Activated naive CD4-positive, alpha-beta T cell treated with anti-CD3 and anti-CD28 coated beads, Interleukin-2, amount 50 U/mL, for 16 hours (primary cell): Measurements from ENCODE around the gene AHI1.
"Not testable (repeated sequence)": the region's sequence is repeated elsewhere in the genome, so short reads cannot be mapped to it uniquely, and the experiment has no call there.

Source experiments
- DNase-seq: peaks from one replicate; pipeline ENCODE4 v3.0.0-alpha.2; 2020

The AHI1 gene

GRCh38 chr6:135383766-135384165, 113.8 kb downstream of the AHI1 start:
- DNase-seq: no peak

- DNase-seq: no peak
These were observed 114.2 kb downstream of the AHI1 start for GRCh38 chr6:135383301-135383700.

- DNase-seq: no peak
These were observed 115.3 kb downstream of the AHI1 start for GRCh38 chr6:135382182-135382628.

GRCh38 chr6:135380793-135381192, 116.7 kb downstream of the AHI1 start:
- DNase-seq: no peak

- DNase-seq: no peak
These were observed 117.9 kb downstream of the AHI1 start for GRCh38 chr6:135379647-135380046.

GRCh38 chr6:135372758-135373157, 124.8 kb downstream of the AHI1 start:
- DNase-seq: no peak

GRCh38 chr6:135363622-135364021, 133.9 kb downstream of the AHI1 start:
- DNase-seq: not testable (repeated sequence)

- DNase-seq: no peak
These were observed 135.4 kb downstream of the AHI1 start for GRCh38 chr6:135362124-135362523.

- DNase-seq: no peak
These were observed 137.3 kb downstream of the AHI1 start for GRCh38 chr6:135360222-135360621.

GRCh38 chr6:135358985-135359384, 138.6 kb downstream of the AHI1 start:
- no peak for DNase-seq

GRCh38 chr6:135358251-135358821, 139.2 kb downstream of the AHI1 start:
- no peak for DNase-seq

- no peak for DNase-seq
These were observed 143.1 kb downstream of the AHI1 start for GRCh38 chr6:135354407-135354806.

- no peak for DNase-seq
These were observed 144.4 kb downstream of the AHI1 start for GRCh38 chr6:135353113-135353512.

GRCh38 chr6:135351635-135352034, 145.9 kb downstream of the AHI1 start:
- no peak for DNase-seq

GRCh38 chr6:135347887-135348286, 149.7 kb downstream of the AHI1 start:
- no peak for DNase-seq

GRCh38 chr6:135346747-135347146, 150.8 kb downstream of the AHI1 start:
- no peak for DNase-seq

GRCh38 chr6:135344526-135344925, 153.0 kb downstream of the AHI1 start:
- DNase-seq: no peak

GRCh38 chr6:135339920-135340319, 157.6 kb downstream of the AHI1 start:
- DNase-seq: not testable (repeated sequence)

GRCh38 chr6:135334169-135334568, 163.4 kb downstream of the AHI1 start:
- no peak for DNase-seq

- DNase-seq: no peak
These were observed 166.5 kb downstream of the AHI1 start for GRCh38 chr6:135331002-135331401.

GRCh38 chr6:135329851-135330803, 167.4 kb downstream of the AHI1 start:
- no peak for DNase-seq

- no peak for DNase-seq
These were observed 169.4 kb downstream of the AHI1 start for GRCh38 chr6:135328136-135328535.

GRCh38 chr6:135325624-135326424, 171.7 kb downstream of the AHI1 start:
- no peak for DNase-seq
